Lower leg skin (tissue), 4 donors: ENCODE results near the gene GAN. TPM values are rescaled to one million over a fixed set of nuclear protein-coding genes. Genes with fewer than 3 reads are reported as not detected.

Source experiments
- DNase-seq, 2 donors: peaks; one replicate each; pipeline ENCODE4 v3.0.0-alpha.2; 2019; ENCODE audit warnings: low spot score in 2 of 2
- H3K4me3 ChIP-seq: fragments of 200-600 bp; sonication (generic); 2 replicates; pipeline ENCODE4 v1.5.1; 2017; ENCODE audit warnings: mild to moderate bottlenecking, low read depth; ENCODE audit not compliant: poor library complexity, severe bottlenecking
- CTCF ChIP-seq, 3 donors: fragments of 450-650 bp; IDR thresholded peaks; one replicate each; pipeline ENCODE4 v1.5.1; 2016; ENCODE audit warnings: antibody characterized with exemption in 3 of 3, mild to moderate bottlenecking in 3 of 3, moderate library complexity in 2 of 3
- POLR2A ChIP-seq, 2 donors: fragments of 450-650 bp; IDR thresholded peaks; one replicate each; pipeline ENCODE4 v1.6.1; 2016 to 2017; ENCODE audit warnings: antibody characterized with exemption in 2 of 2, mild to moderate bottlenecking in 1 of 2, moderate library complexity in 1 of 2
- WGBS, 2 donors: methylation state at CpG; one replicate each; pipeline ENCODE4 v1.1.5; 2018; 5-methylcytosine and 5-hydroxymethylcytosine counted together
- intact Hi-C: fragments of 100-400 bp; cut with DNase I; formaldehyde crosslinking; loops from one replicate; pipeline ENCODE4 v1.15.0; 2023; ENCODE audit warnings: low total_unique reads
- total RNA-seq, 4 donors: library from RNA; depleted of rRNA; stranded (reverse); fragments of >200 nt; gene quantifications; one replicate each; pipeline ENCODE4 v1.1.0, GENCODE V29; 2016

GAN gene, protein sequence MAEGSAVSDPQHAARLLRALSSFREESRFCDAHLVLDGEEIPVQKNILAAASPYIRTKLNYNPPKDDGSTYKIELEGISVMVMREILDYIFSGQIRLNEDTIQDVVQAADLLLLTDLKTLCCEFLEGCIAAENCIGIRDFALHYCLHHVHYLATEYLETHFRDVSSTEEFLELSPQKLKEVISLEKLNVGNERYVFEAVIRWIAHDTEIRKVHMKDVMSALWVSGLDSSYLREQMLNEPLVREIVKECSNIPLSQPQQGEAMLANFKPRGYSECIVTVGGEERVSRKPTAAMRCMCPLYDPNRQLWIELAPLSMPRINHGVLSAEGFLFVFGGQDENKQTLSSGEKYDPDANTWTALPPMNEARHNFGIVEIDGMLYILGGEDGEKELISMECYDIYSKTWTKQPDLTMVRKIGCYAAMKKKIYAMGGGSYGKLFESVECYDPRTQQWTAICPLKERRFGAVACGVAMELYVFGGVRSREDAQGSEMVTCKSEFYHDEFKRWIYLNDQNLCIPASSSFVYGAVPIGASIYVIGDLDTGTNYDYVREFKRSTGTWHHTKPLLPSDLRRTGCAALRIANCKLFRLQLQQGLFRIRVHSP
- 100 to 1,000 TPM; 130 to 214 (median 157) TPM for total RNA-seq

- intact Hi-C loops, result no loop called here
- peak within 1 kb of the TSS; percentile 82 for H3K4me3 ChIP-seq
- peak; percentile 95 to 99 for DNase-seq
- TF ChIP-seq CTCF (IDR thresholded peaks at IDR 0.05) (no peak), POLR2A (IDR thresholded peaks at IDR 0.05) (peak in 1 of 2 donors; percentile 27)
- 0% methylated on average over 2 to 57 of the region's 75 CpGs for WGBS, 2 donors
These were observed at the start of gene GAN for GRCh38 chr16:81314603-81315270. GAN (plus strand) TSS chr16:81314962; CDS start chr16:81315114, 152 bp downstream.

DNA sequence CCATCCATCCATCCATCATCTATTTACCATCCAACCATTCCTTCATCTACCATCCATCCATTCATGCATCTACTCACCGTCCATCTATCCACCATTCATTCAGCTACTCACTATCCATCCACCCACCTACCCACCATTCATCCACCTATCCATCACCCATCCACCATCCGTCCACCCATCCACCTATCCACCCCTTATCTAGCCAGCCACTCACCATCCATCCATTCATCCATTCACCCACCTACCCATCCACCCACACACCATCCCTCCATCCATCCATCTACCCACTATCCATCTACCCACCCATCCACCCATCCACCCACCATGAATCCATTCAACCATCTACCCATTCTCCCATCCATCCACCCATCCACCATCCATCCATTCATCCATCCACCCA is 49.7 kb upstream of the GAN start:
- 92 to 93% methylated on average over 2 of the region's 2 CpGs for WGBS, 2 donors
- intact Hi-C loops, result no loop called here
- TF ChIP-seq POLR2A (IDR thresholded peaks at IDR 0.05) (no peak), CTCF (IDR thresholded peaks at IDR 0.05) (no peak)
- DNase-seq, result no peak
- no peak overlapping the region for H3K4me3 ChIP-seq

- TF ChIP-seq POLR2A (IDR thresholded peaks at IDR 0.05), result no peak
- no peak for TF ChIP-seq CTCF (IDR thresholded peaks at IDR 0.05)
- no peak overlapping the region for H3K4me3 ChIP-seq
- DNase-seq, result peak in 1 of 2 donors; percentile 42
- intact Hi-C loops, result no loop called here
- 57 to 63% methylated on average over 5 of the region's 5 CpGs for WGBS, 2 donors
These were observed 48.9 kb upstream of the GAN start for GRCh38 chr16:81265658-81266451.

DNA sequence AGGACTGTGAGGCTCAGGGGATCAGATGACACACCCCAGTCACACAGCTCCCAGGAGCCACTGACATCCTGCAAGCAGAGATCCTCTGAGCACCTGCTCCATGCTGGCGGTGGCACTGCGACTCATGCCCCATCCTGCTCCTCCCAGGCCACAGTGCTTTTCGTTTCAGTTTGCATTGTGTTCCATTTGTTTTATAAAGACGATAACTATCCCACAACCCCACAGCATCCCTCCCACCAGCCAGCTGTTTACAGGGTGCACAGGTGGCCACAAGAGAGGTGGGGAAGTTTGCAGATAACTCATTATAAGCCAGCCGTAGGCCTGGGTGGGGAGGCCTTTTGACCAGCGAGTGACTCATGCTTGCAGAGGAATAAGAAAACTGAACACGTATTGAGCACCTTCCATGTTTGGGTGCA is 48.1 kb upstream of the GAN start:
- intact Hi-C loops, result no loop called here
- 48 to 64% methylated on average over 7 of the region's 7 CpGs for WGBS, 2 donors
- no peak for DNase-seq
- no peak overlapping the region for H3K4me3 ChIP-seq
- TF ChIP-seq POLR2A (IDR thresholded peaks at IDR 0.05) (no peak), CTCF (IDR thresholded peaks at IDR 0.05) (no peak)

GRCh38 chr16:81268509-81268908 is 46.3 kb upstream of the GAN start:
- 91 to 97% methylated on average over 5 of the region's 5 CpGs for WGBS, 2 donors
- intact Hi-C loops, result no loop called here
- no peak overlapping the region for H3K4me3 ChIP-seq
- TF ChIP-seq CTCF (IDR thresholded peaks at IDR 0.05) (no peak), POLR2A (IDR thresholded peaks at IDR 0.05) (no peak)
- no peak for DNase-seq
